CMK (cell line): ENCODE measurements around the gene PHF14.

ENCODE experiments used
- DNase-seq: peaks from one replicate; pipeline ENCODE4 v3.0.0-alpha.2; 2010; ENCODE audit warnings: low read depth

The PHF14 gene

GRCh38 chr7:11175887-11176286 is 202.2 kb downstream of the PHF14 start:
- no peak for DNase-seq

GRCh38 chr7:11176985-11177555 is 203.4 kb downstream of the PHF14 start:
- no peak for DNase-seq

- DNase-seq: no peak
Measured at GRCh38 chr7:11177793-11178192, 204.1 kb downstream of the PHF14 start.

GRCh38 chr7:11181590-11181989 is 207.9 kb downstream of the PHF14 start:
- no peak for DNase-seq

GRCh38 chr7:11182736-11183135 is 209.1 kb downstream of the PHF14 start:
- no peak for DNase-seq

GRCh38 chr7:11185179-11185815 is 211.6 kb downstream of the PHF14 start:
- no peak for DNase-seq

GRCh38 chr7:11188529-11189310 is 215.0 kb downstream of the PHF14 start:
- no peak for DNase-seq

- no peak for DNase-seq
Measured at GRCh38 chr7:11191081-11191480, 217.4 kb downstream of the PHF14 start.

GRCh38 chr7:11191574-11192220 is 218.0 kb downstream of the PHF14 start:
- no peak for DNase-seq

- no peak for DNase-seq
Measured at GRCh38 chr7:11192506-11192905, 218.8 kb downstream of the PHF14 start.

GRCh38 chr7:11193131-11193867 is 219.6 kb downstream of the PHF14 start:
- DNase-seq: no peak

GRCh38 chr7:11193888-11194287 is 220.2 kb downstream of the PHF14 start:
- no peak for DNase-seq

GRCh38 chr7:11194492-11194891 is 220.8 kb downstream of the PHF14 start:
- DNase-seq: no peak

GRCh38 chr7:11195502-11195901 is 221.8 kb downstream of the PHF14 start:
- no peak for DNase-seq

- no peak for DNase-seq
Measured at GRCh38 chr7:11196143-11196542, 222.5 kb downstream of the PHF14 start.

GRCh38 chr7:11203224-11203623 is 229.6 kb downstream of the PHF14 start:
- DNase-seq: no peak

- no peak for DNase-seq
Measured at GRCh38 chr7:11203683-11204082, 230.0 kb downstream of the PHF14 start.

GRCh38 chr7:11206177-11206899 is 232.7 kb downstream of the PHF14 start:
- no peak for DNase-seq

GRCh38 chr7:11207565-11207964 is 233.9 kb downstream of the PHF14 start:
- no peak for DNase-seq

- no peak for DNase-seq
Measured at GRCh38 chr7:11208883-11209465, 235.3 kb downstream of the PHF14 start.

GRCh38 chr7:11210374-11210773 is 236.7 kb downstream of the PHF14 start:
- DNase-seq: no peak
